Calu3 (cell line): ENCODE data around the gene ITPR2. TPM values are rescaled to one million over a fixed set of nuclear protein-coding genes. Genes with fewer than 3 reads are reported as not detected.
"Not testable (repeated sequence)": the region's sequence is repeated elsewhere in the genome, so short reads cannot be mapped to it uniquely, and the experiment has no call there.

Experiments
- BruUV-seq: library from RNA; stranded (reverse); fragments of 400-500 nt; replicated peaks from 2 replicates; lab custom pipeline; 2021; lab: Mats Ljungman, UMichigan
- CTCF ChIA-PET: fragments of 300-600 bp; sonication (Branson Sonifier 250); formaldehyde crosslinking; loops from one replicate; lab custom pipeline; 2022; ENCODE audit warnings: antibody characterized with exemption; lab: Charles Lee
- DNase-seq: peaks from one replicate; pipeline ENCODE4 v3.0.0; 2022
- H3K27ac Mint-ChIP-seq: one replicate; pipeline ENCODE4 v1.8.0; 2022; ENCODE audit warnings: mixed read lengths; ENCODE audit not compliant: unreplicated experiment
- H3K27me3 Mint-ChIP-seq: one replicate; pipeline ENCODE4 v1.8.0; 2022; ENCODE audit warnings: mixed read lengths; ENCODE audit not compliant: unreplicated experiment
- H3K36me3 Mint-ChIP-seq: one replicate; pipeline ENCODE4 v1.8.0; 2022; ENCODE audit warnings: mild to moderate bottlenecking, moderate library complexity, mixed read lengths; ENCODE audit not compliant: insufficient read depth, unreplicated experiment
- H3K4me1 Mint-ChIP-seq: one replicate; pipeline ENCODE4 v1.8.0; 2022; ENCODE audit warnings: mild to moderate bottlenecking, low read depth, mixed read lengths; ENCODE audit not compliant: unreplicated experiment
- H3K4me3 Mint-ChIP-seq: one replicate; pipeline ENCODE4 v1.8.0; 2022; ENCODE audit warnings: mild to moderate bottlenecking, low read depth, moderate library complexity, mixed read lengths; ENCODE audit not compliant: unreplicated experiment
- H3K9me3 Mint-ChIP-seq: one replicate; pipeline ENCODE4 v1.8.0; 2022; ENCODE audit warnings: low read depth, mixed read lengths; ENCODE audit not compliant: unreplicated experiment
- CTCF ChIP-seq: fragments of 200-600 bp; IDR thresholded peaks from one replicate; pipeline ENCODE4 v1.8.0; 2022; ENCODE audit warnings: antibody characterized with exemption; ENCODE audit not compliant: unreplicated experiment
- intact Hi-C: fragments of 100-400 bp; cut with micrococcal nuclease; formaldehyde crosslinking; loops from one replicate; pipeline ENCODE4 v1.10.0; 2022; ENCODE audit not compliant: unreplicated experiment
- total RNA-seq: library from RNA; stranded (reverse); gene quantifications from 2 replicates; pipeline ENCODE4 v1.2.3, GENCODE V29; 2022

Gene ITPR2
- total RNA-seq, 1 experiment from 2014 or later = 2.5 TPM

GRCh38 chr12:26318661-26319068, 514.3 kb downstream of the ITPR2 start:
- Mint-ChIP-seq H3K4me3 (no peak overlapping the region), H3K4me1 (peaks cover 16% of the 10 kb centered on the region), H3K27ac (peak overlapping the region; percentile 10), H3K27me3 (no peaks in the 10 kb centered on the region), H3K36me3 (no peaks in the 10 kb centered on the region), H3K9me3 (peaks cover 13% of the 10 kb centered on the region)
- BruUV-seq = no TSS peak
- intact Hi-C loops = no loop called here
- TF ChIP-seq CTCF = no peak
- CTCF ChIA-PET = interaction anchor here (0.6 to 1.5 kb wide), 5 partner anchors 18 to 1112 kb away, joined by 3 read pairs; no protein-coding TSS in a partner anchor
- DNase-seq = peak; percentile 35

- peaks cover 17% of the 10 kb centered on the region for H3K9me3 Mint-ChIP-seq
- no peaks in the 10 kb centered on the region for H3K27me3 Mint-ChIP-seq
- TF ChIP-seq CTCF = no peak
- peaks cover 16% of the 10 kb centered on the region for H3K4me1 Mint-ChIP-seq
- no peaks in the 10 kb centered on the region for H3K36me3 Mint-ChIP-seq
- no peak for DNase-seq
- BruUV-seq = no TSS peak
- intact Hi-C loops = no loop called here
- H3K27ac Mint-ChIP-seq = peak overlapping the region; percentile 10
- H3K4me3 Mint-ChIP-seq = no peak overlapping the region
- CTCF ChIA-PET = interaction anchor here (0.6 to 1.5 kb wide), 5 partner anchors 17 to 1111 kb away, joined by 3 read pairs; no protein-coding TSS in a partner anchor
Measured at GRCh38 chr12:26317942-26318575, 514.9 kb downstream of the ITPR2 start.

- H3K36me3 Mint-ChIP-seq, H3K9me3 Mint-ChIP-seq, CTCF ChIA-PET, intact Hi-C loops, DNase-seq, BruUV-seq, H3K4me3 Mint-ChIP-seq, H3K27me3 Mint-ChIP-seq, H3K27ac Mint-ChIP-seq: not testable (repeated sequence)
- peaks cover 16% of the 10 kb centered on the region for H3K4me1 Mint-ChIP-seq
Measured at GRCh38 chr12:26314103-26314502, 518.9 kb downstream of the ITPR2 start.

GRCh38 chr12:26310489-26310888, 522.5 kb downstream of the ITPR2 start:
- H3K36me3 Mint-ChIP-seq, H3K27ac Mint-ChIP-seq, intact Hi-C loops, BruUV-seq, DNase-seq, H3K4me1 Mint-ChIP-seq, H3K27me3 Mint-ChIP-seq, H3K4me3 Mint-ChIP-seq, CTCF ChIA-PET: not testable (repeated sequence)
- H3K9me3 Mint-ChIP-seq = peaks cover 11% of the 10 kb centered on the region

- H3K27ac Mint-ChIP-seq = no peak overlapping the region
Measured at GRCh38 chr12:26309634-26310033, 523.4 kb downstream of the ITPR2 start.

More at GRCh38 chr12:26309634-26310033, 523.4 kb downstream of the ITPR2 start:
- no peak for TF ChIP-seq CTCF
- Mint-ChIP-seq H3K27me3 (no peaks in the 10 kb centered on the region), H3K36me3 (no peaks in the 10 kb centered on the region), H3K4me3 (no peak overlapping the region), H3K4me1 (no peaks in the 10 kb centered on the region), H3K9me3 (peaks cover 7% of the 10 kb centered on the region)
- intact Hi-C loops = no loop called here
- no TSS peak for BruUV-seq
- DNase-seq = no peak
- CTCF ChIA-PET = no interaction called here
